WTC11 (cell line): ENCODE results near the gene CALN1. TPM values are rescaled to one million over a fixed set of nuclear protein-coding genes. Genes with fewer than 3 reads are reported as not detected.

Source experiments
- ATAC-seq: fragments of 200-7000 bp; cut with Tn5 transposase; 2 replicates; pipeline ENCODE4 v1.10.0; 2021; ENCODE audit warnings: mild to moderate bottlenecking, moderate library complexity
- CTCF ChIA-PET: fragments of 300-600 bp; sonication (Branson Sonifier 250); formaldehyde crosslinking; loops from one replicate; lab custom pipeline; 2021; ENCODE audit warnings: antibody characterized with exemption; lab: Charles Lee
- POLR2A ChIA-PET: fragments of 350-600 bp; sonication (Branson Sonifier 250); formaldehyde crosslinking; loops from one replicate; lab custom pipeline; 2021; ENCODE audit warnings: antibody characterized with exemption; lab: Charles Lee
- DNase-seq: peaks from one replicate; pipeline ENCODE4 v3.0.0; 2021; ENCODE audit warnings: low spot score
- H3K27ac Mint-ChIP-seq: 2 replicates; pipeline ENCODE4 v1.8.0; 2021; ENCODE audit warnings: mixed read lengths
- H3K27me3 Mint-ChIP-seq: 2 replicates; pipeline ENCODE4 v1.8.0; 2021; ENCODE audit warnings: low read depth, mild to moderate bottlenecking, moderate library complexity, mixed read lengths
- H3K36me3 Mint-ChIP-seq: 2 replicates; pipeline ENCODE4 v1.8.0; 2021; ENCODE audit warnings: mixed read lengths
- H3K4me1 Mint-ChIP-seq: 2 replicates; pipeline ENCODE4 v1.8.0; 2022; ENCODE audit warnings: mixed read lengths
- H3K4me3 Mint-ChIP-seq: 2 replicates; pipeline ENCODE4 v1.8.0; 2021; ENCODE audit warnings: mild to moderate bottlenecking, moderate library complexity, mixed read lengths
- H3K9me3 Mint-ChIP-seq: 2 replicates; pipeline ENCODE4 v1.8.0; 2021; ENCODE audit warnings: mixed read lengths
- AFF4 ChIP-seq: sonication (generic); formaldehyde crosslinking; IDR thresholded peaks from 2 replicates; pipeline ENCODE4 v1.8.1; 2023; ENCODE audit warnings: mild to moderate bottlenecking, missing genetic modification reagents, borderline replicate concordance
- ATF6 ChIP-seq: sonication (generic); formaldehyde crosslinking; IDR thresholded peaks from 2 replicates; pipeline ENCODE4 v1.8.1; 2023; ENCODE audit warnings: mild to moderate bottlenecking, missing genetic modification reagents
- CREM ChIP-seq: sonication (generic); formaldehyde crosslinking; IDR thresholded peaks from 2 replicates; pipeline ENCODE4 v1.8.1; 2022; ENCODE audit warnings: mild to moderate bottlenecking, missing genetic modification reagents, moderate library complexity
- ERG ChIP-seq: fragments of 250-450 bp; sonication (Bioruptor Pico); IDR thresholded peaks from 2 replicates; pipeline ENCODE4 v1.8.0; 2021; ENCODE audit warnings: mild to moderate bottlenecking
- ESRRA ChIP-seq: sonication (generic); formaldehyde crosslinking; IDR thresholded peaks from 2 replicates; pipeline ENCODE4 v1.8.1; 2022; ENCODE audit warnings: mild to moderate bottlenecking, missing genetic modification reagents, borderline replicate concordance
- HMGXB4 ChIP-seq: sonication (generic); formaldehyde crosslinking; IDR thresholded peaks from 2 replicates; pipeline ENCODE4 v1.8.1; 2023; ENCODE audit warnings: mild to moderate bottlenecking, moderate library complexity, missing genetic modification reagents
- PRDM15 ChIP-seq: sonication (generic); formaldehyde crosslinking; IDR thresholded peaks from 2 replicates; pipeline ENCODE4 v1.8.0; 2022; ENCODE audit warnings: missing genetic modification reagents
- RELA ChIP-seq: sonication (generic); formaldehyde crosslinking; IDR thresholded peaks from 2 replicates; pipeline ENCODE4 v1.8.1; 2022; ENCODE audit warnings: missing genetic modification reagents, mild to moderate bottlenecking, borderline replicate concordance
- ZBTB21 ChIP-seq: sonication (generic); formaldehyde crosslinking; IDR thresholded peaks from 2 replicates; pipeline ENCODE4 v1.8.1; 2023; ENCODE audit warnings: mild to moderate bottlenecking, missing genetic modification reagents, borderline replicate concordance
- ZNF512 ChIP-seq: sonication (generic); formaldehyde crosslinking; IDR thresholded peaks from 2 replicates; pipeline ENCODE4 v1.8.1; 2022; ENCODE audit warnings: missing genetic modification reagents, borderline replicate concordance
- ZSCAN18 ChIP-seq: fragments of 250-450 bp; sonication (Bioruptor Pico); IDR thresholded peaks from 2 replicates; pipeline ENCODE4 v2.1.2; 2022; ENCODE audit warnings: mild to moderate bottlenecking, moderate library complexity
- total RNA-seq: library from RNA; stranded (reverse); gene quantifications from 3 replicates; pipeline ENCODE4 v1.2.3, GENCODE V29; 2021

CALN1 gene
- total RNA-seq, 1 experiment from 2014 or later: 10.5 TPM

- ChIA-PET POLR2A (no interaction called here), CTCF (interaction anchor here (1.2 kb wide), 1 partner anchor 153 kb away, joined by 5 read pairs; no protein-coding TSS in a partner anchor)
- H3K27ac Mint-ChIP-seq: peak overlapping the region; percentile 39; the same call in 1 of the 2 replicates
- H3K4me3 Mint-ChIP-seq: no peak overlapping the region
- DNase-seq: no peak
- TF ChIP-seq HMGXB4 (CRISPR knock-in tag) (no peak), ZBTB21 (no peak), CREM (CRISPR knock-in tag) (no peak), ZSCAN18 (CRISPR knock-in tag) (no peak), PRDM15 (CRISPR knock-in tag) (no peak), AFF4 (CRISPR knock-in tag) (no peak), ATF6 (CRISPR knock-in tag) (no peak), ERG (CRISPR knock-in tag) (no peak), ZNF512 (CRISPR knock-in tag) (no peak), RELA (CRISPR knock-in tag) (no peak), ESRRA (CRISPR knock-in tag) (no peak)
- ATAC-seq: no peak
- peaks cover 19% of the 10 kb centered on the region for H3K4me1 Mint-ChIP-seq
- H3K27me3 Mint-ChIP-seq: no peaks in the 10 kb centered on the region
- peaks cover 6% of the 10 kb centered on the region for H3K9me3 Mint-ChIP-seq
- H3K36me3 Mint-ChIP-seq: peaks cover 7% of the 10 kb centered on the region; the same call in 1 of the 2 replicates
Observed at GRCh38 chr7:72182036-72182435, 230.1 kb downstream of the CALN1 start.
